Measurements from ENCODE around the gene IGDCC3. TPM values are rescaled to one million over a fixed set of nuclear protein-coding genes. Genes with fewer than 3 reads are reported as not detected.
"Not testable (repeated sequence)": the region's sequence is repeated elsewhere in the genome, so short reads cannot be mapped to it uniquely, and the experiment has no call there.

IGDCC3 gene
- total RNA-seq, 3 donors from 2014 or later (not counting 1 experiment from before 2014, with no cell fraction given): not detected

DNA sequence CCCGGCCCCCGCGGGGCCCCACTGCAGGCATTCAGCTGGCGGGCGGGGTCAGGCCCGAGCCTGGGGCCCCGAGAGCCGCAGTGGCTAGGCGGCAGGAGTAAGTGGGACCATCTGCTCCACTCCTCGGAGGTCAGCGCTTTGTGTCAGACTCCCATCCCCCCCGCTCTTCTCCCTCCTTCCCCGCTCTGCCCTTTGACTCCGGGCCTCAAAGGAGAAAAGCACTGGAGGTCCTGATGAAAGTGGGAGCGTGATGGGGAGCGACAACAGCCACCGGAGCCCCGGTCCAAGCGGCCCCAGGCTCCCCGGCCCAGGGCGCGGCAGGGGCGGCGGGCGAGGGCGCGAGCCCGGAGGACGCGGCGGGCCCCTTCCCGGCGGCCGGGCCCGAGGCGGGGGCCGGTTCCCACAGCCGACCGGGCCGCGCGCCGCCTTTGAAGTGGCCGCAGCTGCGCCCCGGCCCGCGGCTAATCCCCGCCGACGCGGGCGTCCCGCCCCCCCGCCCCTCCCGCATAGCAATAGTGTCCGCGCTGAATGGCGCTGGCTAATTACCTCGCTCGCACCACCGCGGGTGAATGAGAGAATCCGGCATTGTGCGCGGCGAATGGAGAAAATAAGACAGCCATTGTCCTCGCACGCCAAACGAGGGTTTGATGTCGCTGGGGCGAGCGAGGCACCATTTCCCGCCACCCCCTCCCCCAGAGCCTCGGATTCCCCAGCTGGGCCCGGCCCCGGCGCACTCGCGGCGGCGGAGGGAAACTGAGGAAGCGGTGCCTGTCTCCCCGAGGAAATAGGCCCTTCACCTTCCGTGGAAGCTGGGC lies 22.4 kb downstream of the IGDCC3 start:
- no peaks in the 10 kb centered on the region for H3K36me3 Mint-ChIP-seq
- no peak overlapping the region for H3K4me3 ChIP-seq (ENCODE audit: low read length)
- no peak overlapping the region for H3K4me3 Mint-ChIP-seq
- 6% methylated on average over 85 of the region's 85 CpGs for WGBS (ENCODE audit: insufficient coverage)
- no peak overlapping the region for H3K27ac ChIP-seq (ENCODE audit: low read length)
- no peaks in the 10 kb centered on the region for H3K9me3 ChIP-seq (ENCODE audit: control insufficient read depth, insufficient read depth, low read length)
- H3K4me1 Mint-ChIP-seq: peaks cover 0 to 7% of the 10 kb centered on the region in 2 donors
- intact Hi-C loops (cut with micrococcal nuclease): no loop called here
- H3K27me3 ChIP-seq (ENCODE audit: control insufficient read depth, insufficient read depth, low read length): peaks cover 12% of the 10 kb centered on the region
- ATAC-seq (peak in 1 of 3 donors; percentile 38), DNase-seq (no peak)
- no peaks in the 10 kb centered on the region for H3K36me3 ChIP-seq (ENCODE audit: control insufficient read depth, insufficient read depth, low read length)
- H3K27ac Mint-ChIP-seq: no peak overlapping the region
- H3K4me1 ChIP-seq (ENCODE audit: control insufficient read depth, insufficient read depth, low read length): peaks cover 5% of the 10 kb centered on the region
- H3K9me3 Mint-ChIP-seq: no peaks in the 10 kb centered on the region
- H3K27me3 Mint-ChIP-seq (ENCODE audit: low read depth in 2 of 2): peaks cover 28 to 57% of the 10 kb centered on the region in 2 donors
- TF ChIP-seq, protein P1, sequence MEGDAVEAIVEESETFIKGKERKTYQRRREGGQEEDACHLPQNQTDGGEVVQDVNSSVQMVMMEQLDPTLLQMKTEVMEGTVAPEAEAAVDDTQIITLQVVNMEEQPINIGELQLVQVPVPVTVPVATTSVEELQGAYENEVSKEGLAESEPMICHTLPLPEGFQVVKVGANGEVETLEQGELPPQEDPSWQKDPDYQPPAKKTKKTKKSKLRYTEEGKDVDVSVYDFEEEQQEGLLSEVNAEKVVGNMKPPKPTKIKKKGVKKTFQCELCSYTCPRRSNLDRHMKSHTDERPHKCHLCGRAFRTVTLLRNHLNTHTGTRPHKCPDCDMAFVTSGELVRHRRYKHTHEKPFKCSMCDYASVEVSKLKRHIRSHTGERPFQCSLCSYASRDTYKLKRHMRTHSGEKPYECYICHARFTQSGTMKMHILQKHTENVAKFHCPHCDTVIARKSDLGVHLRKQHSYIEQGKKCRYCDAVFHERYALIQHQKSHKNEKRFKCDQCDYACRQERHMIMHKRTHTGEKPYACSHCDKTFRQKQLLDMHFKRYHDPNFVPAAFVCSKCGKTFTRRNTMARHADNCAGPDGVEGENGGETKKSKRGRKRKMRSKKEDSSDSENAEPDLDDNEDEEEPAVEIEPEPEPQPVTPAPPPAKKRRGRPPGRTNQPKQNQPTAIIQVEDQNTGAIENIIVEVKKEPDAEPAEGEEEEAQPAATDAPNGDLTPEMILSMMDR (IDR thresholded peaks at IDR 0.05): no peak

DNA sequence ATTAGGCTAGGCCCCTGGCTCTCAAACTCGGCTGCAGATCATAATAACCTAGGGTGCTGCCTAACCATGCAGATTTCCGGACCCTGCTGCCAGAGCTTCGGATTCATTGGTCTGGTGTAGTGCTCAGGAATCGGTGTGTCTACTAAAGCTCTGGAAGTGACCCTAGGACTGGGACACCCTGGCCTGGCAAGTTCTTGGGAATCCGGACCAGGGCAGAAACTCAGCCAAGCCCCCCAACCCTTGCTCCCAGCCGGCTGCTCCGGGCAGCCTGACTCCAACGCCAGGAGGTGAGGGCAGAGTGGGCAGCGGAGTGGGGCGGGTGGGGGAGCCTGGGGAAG lies 23.0 kb downstream of the IGDCC3 start:
- no peaks in the 10 kb centered on the region for H3K9me3 ChIP-seq (ENCODE audit: control insufficient read depth, insufficient read depth, low read length)
- H3K27ac ChIP-seq (ENCODE audit: low read length): no peak overlapping the region
- H3K4me1 ChIP-seq (ENCODE audit: control insufficient read depth, insufficient read depth, low read length): peaks cover 5% of the 10 kb centered on the region
- Mint-ChIP-seq H3K36me3 (no peaks in the 10 kb centered on the region), H3K27me3 (ENCODE audit: low read depth in 2 of 2) (peaks cover 28 to 58% of the 10 kb centered on the region in 2 donors), H3K9me3 (no peaks in the 10 kb centered on the region), H3K27ac (no peak overlapping the region), H3K4me1 (peaks cover 0 to 7% of the 10 kb centered on the region in 2 donors), H3K4me3 (no peak overlapping the region)
- no peak overlapping the region for H3K4me3 ChIP-seq (ENCODE audit: low read length)
- peaks cover 12% of the 10 kb centered on the region for H3K27me3 ChIP-seq (ENCODE audit: control insufficient read depth, insufficient read depth, low read length)
- TF ChIP-seq, protein P1 (IDR thresholded peaks at IDR 0.05): no peak
- ATAC-seq (no peak), DNase-seq (no peak)
- WGBS (ENCODE audit: insufficient coverage): 86% methylated on average over 10 of the region's 10 CpGs
- intact Hi-C loops (cut with micrococcal nuclease): no loop called here
- H3K36me3 ChIP-seq (ENCODE audit: control insufficient read depth, insufficient read depth, low read length): no peaks in the 10 kb centered on the region

DNA sequence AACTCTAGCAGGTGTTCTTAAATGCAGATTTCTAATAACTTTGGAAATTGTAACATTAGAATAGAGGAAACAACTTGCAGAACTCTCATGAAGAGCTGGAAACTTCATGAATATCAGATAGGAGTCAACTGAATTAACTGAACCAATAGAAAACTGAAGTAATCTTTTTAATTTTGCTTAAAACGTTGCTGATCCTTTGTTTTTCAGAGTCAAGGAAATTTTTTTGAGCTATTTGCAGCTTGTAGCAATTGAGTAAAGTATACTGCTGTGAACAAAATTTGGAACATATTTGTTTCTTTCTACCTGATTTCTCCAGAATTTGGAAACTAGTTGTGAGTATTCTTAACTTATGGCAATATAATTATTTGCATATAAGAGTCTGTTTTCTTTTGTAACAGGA lies 25.8 kb downstream of the IGDCC3 start:
- peaks cover 12% of the 10 kb centered on the region for H3K27me3 ChIP-seq (ENCODE audit: control insufficient read depth, insufficient read depth, low read length)
- peaks cover 25 to 57% of the 10 kb centered on the region in 2 donors for H3K27me3 Mint-ChIP-seq (ENCODE audit: low read depth in 2 of 2)
- WGBS (ENCODE audit: insufficient coverage): 70% methylated on average over 1 of the region's 1 CpG
- H3K9me3 ChIP-seq (ENCODE audit: control insufficient read depth, insufficient read depth, low read length); H3K4me3 ChIP-seq (ENCODE audit: low read length); H3K27ac ChIP-seq (ENCODE audit: low read length); H3K4me1 ChIP-seq (ENCODE audit: control insufficient read depth, insufficient read depth, low read length); H3K4me3 Mint-ChIP-seq; DNase-seq; intact Hi-C loops (cut with micrococcal nuclease); H3K27ac Mint-ChIP-seq; ATAC-seq; H3K36me3 ChIP-seq (ENCODE audit: control insufficient read depth, insufficient read depth, low read length); H3K4me1 Mint-ChIP-seq; H3K9me3 Mint-ChIP-seq; H3K36me3 Mint-ChIP-seq: not testable (repeated sequence)

DNA sequence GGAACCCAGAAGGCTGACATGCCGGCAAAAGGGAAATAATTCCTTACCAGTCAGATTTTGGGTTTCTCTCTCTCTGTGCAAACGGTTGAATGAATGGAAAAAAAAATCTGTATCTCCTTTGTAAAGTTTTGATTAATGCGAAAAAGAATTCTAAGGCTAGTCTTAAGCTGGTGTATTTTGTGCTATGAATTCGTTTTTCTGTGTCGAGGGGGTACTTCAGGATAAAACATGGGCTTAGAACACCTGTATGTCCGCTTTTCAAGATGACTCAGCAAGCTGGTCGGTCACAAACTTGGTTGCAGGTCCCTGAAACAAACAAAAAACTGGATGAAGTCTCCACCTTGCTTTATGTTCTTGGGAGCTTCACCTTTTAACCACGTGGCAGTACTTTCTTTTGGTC lies 28.5 kb downstream of the IGDCC3 start:
- Histone ChIP-seq H3K27me3 (ENCODE audit: control insufficient read depth, insufficient read depth, low read length) (peaks cover 3% of the 10 kb centered on the region), H3K9me3 (ENCODE audit: control insufficient read depth, insufficient read depth, low read length) (no peaks in the 10 kb centered on the region), H3K4me1 (ENCODE audit: control insufficient read depth, insufficient read depth, low read length) (no peaks in the 10 kb centered on the region), H3K27ac (ENCODE audit: low read length) (no peak overlapping the region), H3K4me3 (ENCODE audit: low read length) (no peak overlapping the region), H3K36me3 (ENCODE audit: control insufficient read depth, insufficient read depth, low read length) (no peaks in the 10 kb centered on the region)
- DNase-seq (no peak), ATAC-seq (no peak)
- H3K36me3 Mint-ChIP-seq: no peaks in the 10 kb centered on the region
- TF ChIP-seq, protein P1 (IDR thresholded peaks at IDR 0.05): no peak
- H3K4me1 Mint-ChIP-seq: no peaks in the 10 kb centered on the region
- peaks cover 14 to 38% of the 10 kb centered on the region in 2 donors for H3K27me3 Mint-ChIP-seq (ENCODE audit: low read depth in 2 of 2)
- H3K4me3 Mint-ChIP-seq: no peak overlapping the region
- H3K9me3 Mint-ChIP-seq: no peaks in the 10 kb centered on the region
- WGBS (ENCODE audit: insufficient coverage): 81% methylated on average over 8 of the region's 8 CpGs
- no peak overlapping the region for H3K27ac Mint-ChIP-seq
- intact Hi-C loops (cut with micrococcal nuclease): no loop called here

DNA sequence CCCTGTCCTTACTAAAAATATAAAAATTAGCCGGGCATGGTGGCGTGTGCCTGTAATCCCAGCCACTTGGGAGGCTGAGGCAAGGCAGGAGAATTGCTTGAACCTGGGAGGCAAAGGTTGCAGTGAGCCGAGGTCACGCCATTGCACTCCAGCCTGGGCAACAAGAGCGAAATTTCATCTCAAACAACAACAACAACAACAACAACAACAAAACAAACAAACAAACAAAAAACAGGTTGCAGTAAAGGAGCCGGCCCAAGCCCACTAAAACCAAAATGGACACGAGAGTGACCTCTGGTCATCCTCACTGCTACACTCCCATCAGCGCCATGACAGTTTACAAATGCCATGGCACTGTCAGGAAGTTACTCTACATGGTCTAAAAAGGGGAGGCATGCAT lies 30.0 kb downstream of the IGDCC3 start:
- H3K36me3 Mint-ChIP-seq; H3K4me1 ChIP-seq (ENCODE audit: control insufficient read depth, insufficient read depth, low read length): not testable (repeated sequence)

More for the DNA sequence above, 30.0 kb downstream of the IGDCC3 start:
- H3K4me3 Mint-ChIP-seq; H3K9me3 Mint-ChIP-seq; H3K4me3 ChIP-seq (ENCODE audit: low read length); H3K27ac ChIP-seq (ENCODE audit: low read length); H3K4me1 Mint-ChIP-seq; ATAC-seq; H3K27ac Mint-ChIP-seq; intact Hi-C loops (cut with micrococcal nuclease); H3K9me3 ChIP-seq (ENCODE audit: control insufficient read depth, insufficient read depth, low read length); H3K27me3 ChIP-seq (ENCODE audit: control insufficient read depth, insufficient read depth, low read length); H3K36me3 ChIP-seq (ENCODE audit: control insufficient read depth, insufficient read depth, low read length); DNase-seq: not testable (repeated sequence)
- peaks cover 7 to 24% of the 10 kb centered on the region in 2 donors for H3K27me3 Mint-ChIP-seq (ENCODE audit: low read depth in 2 of 2)
- 87% methylated on average over 8 of the region's 8 CpGs for WGBS (ENCODE audit: insufficient coverage)

Measured in natural killer cell (primary cell).